HEK293 (cell line): ENCODE results near the gene PDCD4.

ENCODE experiments used
- CTCF ChIP-seq: fragments of 450-650 bp; formaldehyde crosslinking; IDR thresholded peaks from 2 replicates; pipeline ENCODE4 v1.5.1; 2016; ENCODE audit warnings: missing biosample characterization, missing genetic modification characterization
- PATZ1 ChIP-seq: fragments of 450-650 bp; formaldehyde crosslinking; IDR thresholded peaks from 2 replicates; pipeline ENCODE4 v1.5.1; 2016; ENCODE audit warnings: missing biosample characterization, missing genetic modification characterization
- PBX3 ChIP-seq: sonication (generic); formaldehyde crosslinking; IDR thresholded peaks from 2 replicates; pipeline ENCODE4 v1.8.1; 2022; ENCODE audit warnings: mild to moderate bottlenecking, moderate library complexity, missing genetic modification reagents
- REST ChIP-seq: fragments of 450-650 bp; formaldehyde crosslinking; IDR thresholded peaks from 2 replicates; pipeline ENCODE4 v1.5.1; 2016; ENCODE audit warnings: missing biosample characterization, missing genetic modification characterization
- SETDB1 ChIP-seq: IDR thresholded peaks from one replicate; pipeline ENCODE4 v1.6.1; 2017; ENCODE audit warnings: mild to moderate bottlenecking, low read length, moderate library complexity, mixed read lengths; ENCODE audit not compliant: insufficient read length
- ZBTB49 ChIP-seq: fragments of 450-650 bp; formaldehyde crosslinking; IDR thresholded peaks from 2 replicates; pipeline ENCODE4 v1.5.1; 2016; ENCODE audit warnings: missing biosample characterization, missing genetic modification characterization, low read depth
- ZBTB8A ChIP-seq: fragments of 450-650 bp; formaldehyde crosslinking; IDR thresholded peaks from 2 replicates; pipeline ENCODE4 v1.5.1; 2016; ENCODE audit warnings: missing biosample characterization, missing genetic modification characterization
- ZFP3 ChIP-seq: fragments of 450-650 bp; formaldehyde crosslinking; IDR thresholded peaks from 2 replicates; pipeline ENCODE4 v1.5.1; 2016; ENCODE audit warnings: low read depth, missing biosample characterization, missing genetic modification characterization
- ZNF174 ChIP-seq: fragments of 450-650 bp; formaldehyde crosslinking; IDR thresholded peaks from 2 replicates; pipeline ENCODE4 v1.5.0; 2017; ENCODE audit warnings: missing biosample characterization, mild to moderate bottlenecking, missing genetic modification characterization
- ZNF24 ChIP-seq: fragments of 450-650 bp; formaldehyde crosslinking; IDR thresholded peaks from 2 replicates; pipeline ENCODE4 v1.5.1; 2016; ENCODE audit warnings: missing biosample characterization, missing genetic modification characterization
- ZNF660 ChIP-seq: fragments of 450-650 bp; IDR thresholded peaks from 2 replicates; pipeline ENCODE4 v1.5.1; 2018; ENCODE audit warnings: missing biosample characterization, mild to moderate bottlenecking, missing genetic modification characterization
- TF ChIP-seq, protein P1 (sequence below): fragments of 450-650 bp; formaldehyde crosslinking; conservative IDR thresholded peaks from 2 replicates; pipeline ENCODE4 v1.5.1; 2016; ENCODE audit warnings: low read depth, missing biosample characterization, missing genetic modification characterization

- TF ChIP-seq ZBTB8A (tag by site-specific recombination) (no peak), SETDB1 (no peak), CTCF (tag by site-specific recombination) (no peak), ZNF660 (tag by site-specific recombination) (no peak), ZNF174 (tag by site-specific recombination) (no peak), PBX3 (CRISPR knock-in tag) (no peak), REST (tag by site-specific recombination) (no peak), PATZ1 (tag by site-specific recombination) (no peak), ZNF24 (no peak), ZBTB49 (tag by site-specific recombination) (no peak), ZFP3 (tag by site-specific recombination) (no peak)
- TF ChIP-seq, protein P1, sequence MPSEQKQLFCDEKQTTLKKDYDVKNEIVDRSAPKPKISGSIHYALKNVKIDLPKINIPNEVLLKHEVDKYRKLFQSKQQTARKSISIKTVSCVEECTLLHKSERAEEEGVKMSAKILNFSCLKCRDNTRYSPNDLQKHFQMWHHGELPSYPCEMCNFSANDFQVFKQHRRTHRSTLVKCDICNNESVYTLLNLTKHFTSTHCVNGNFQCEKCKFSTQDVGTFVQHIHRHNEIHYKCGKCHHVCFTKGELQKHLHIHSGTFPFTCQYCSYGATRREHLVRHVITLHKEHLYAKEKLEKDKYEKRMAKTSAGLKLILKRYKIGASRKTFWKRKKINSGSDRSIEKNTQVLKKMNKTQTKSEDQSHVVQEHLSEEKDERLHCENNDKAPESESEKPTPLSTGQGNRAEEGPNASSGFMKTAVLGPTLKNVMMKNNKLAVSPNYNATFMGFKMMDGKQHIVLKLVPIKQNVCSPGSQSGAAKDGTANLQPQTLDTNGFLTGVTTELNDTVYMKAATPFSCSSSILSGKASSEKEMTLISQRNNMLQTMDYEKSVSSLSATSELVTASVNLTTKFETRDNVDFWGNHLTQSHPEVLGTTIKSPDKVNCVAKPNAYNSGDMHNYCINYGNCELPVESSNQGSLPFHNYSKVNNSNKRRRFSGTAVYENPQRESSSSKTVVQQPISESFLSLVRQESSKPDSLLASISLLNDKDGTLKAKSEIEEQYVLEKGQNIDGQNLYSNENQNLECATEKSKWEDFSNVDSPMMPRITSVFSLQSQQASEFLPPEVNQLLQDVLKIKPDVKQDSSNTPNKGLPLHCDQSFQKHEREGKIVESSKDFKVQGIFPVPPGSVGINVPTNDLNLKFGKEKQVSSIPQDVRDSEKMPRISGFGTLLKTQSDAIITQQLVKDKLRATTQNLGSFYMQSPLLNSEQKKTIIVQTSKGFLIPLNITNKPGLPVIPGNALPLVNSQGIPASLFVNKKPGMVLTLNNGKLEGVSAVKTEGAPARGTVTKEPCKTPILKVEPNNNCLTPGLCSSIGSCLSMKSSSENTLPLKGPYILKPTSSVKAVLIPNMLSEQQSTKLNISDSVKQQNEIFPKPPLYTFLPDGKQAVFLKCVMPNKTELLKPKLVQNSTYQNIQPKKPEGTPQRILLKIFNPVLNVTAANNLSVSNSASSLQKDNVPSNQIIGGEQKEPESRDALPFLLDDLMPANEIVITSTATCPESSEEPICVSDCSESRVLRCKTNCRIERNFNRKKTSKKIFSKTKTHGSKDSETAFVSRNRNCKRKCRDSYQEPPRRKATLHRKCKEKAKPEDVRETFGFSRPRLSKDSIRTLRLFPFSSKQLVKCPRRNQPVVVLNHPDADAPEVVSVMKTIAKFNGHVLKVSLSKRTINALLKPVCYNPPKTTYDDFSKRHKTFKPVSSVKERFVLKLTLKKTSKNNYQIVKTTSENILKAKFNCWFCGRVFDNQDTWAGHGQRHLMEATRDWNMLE (tag by site-specific recombination): no peak
Measured at GRCh38 chr10:110860576-110861241, 11.0 kb upstream of the PDCD4 start.
